HG03135 (cell line): ENCODE measurements around the gene CALM1.

ENCODE experiments used
- ATAC-seq: cut with Tn5 transposase; IDR thresholded peaks from one replicate; pipeline ENCODE4 v1.9.1; 2021; ENCODE audit warnings: mild to moderate bottlenecking, moderate library complexity; ENCODE audit not compliant: unreplicated experiment

Gene CALM1

DNA sequence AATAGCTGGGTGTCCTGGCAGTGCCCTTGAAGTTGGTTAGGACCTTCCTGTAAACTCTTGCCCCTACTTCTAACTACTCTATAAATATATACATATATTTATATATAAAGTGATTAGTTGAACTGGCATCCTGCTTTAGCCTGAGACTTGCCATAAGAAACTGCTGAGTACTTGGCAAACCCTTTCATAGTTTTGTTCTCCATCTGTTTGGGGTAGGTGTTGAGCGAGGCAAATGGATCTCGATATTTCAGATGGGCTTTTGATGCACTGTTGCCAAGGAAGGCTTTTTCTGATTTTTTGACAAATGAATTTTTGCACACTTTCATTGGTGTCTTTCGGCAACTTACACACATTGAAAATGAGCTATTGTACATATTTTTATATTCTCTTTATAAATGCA is 10.4 kb downstream of the CALM1 start:
- no peak for ATAC-seq

- no peak for ATAC-seq
Observed at GRCh38 chr14:90408713-90409112, 11.9 kb downstream of the CALM1 start.

GRCh38 chr14:90409209-90409730 is 12.4 kb downstream of the CALM1 start:
- ATAC-seq, result no peak

GRCh38 chr14:90412058-90412457 is 15.2 kb downstream of the CALM1 start:
- ATAC-seq, result no peak

DNA sequence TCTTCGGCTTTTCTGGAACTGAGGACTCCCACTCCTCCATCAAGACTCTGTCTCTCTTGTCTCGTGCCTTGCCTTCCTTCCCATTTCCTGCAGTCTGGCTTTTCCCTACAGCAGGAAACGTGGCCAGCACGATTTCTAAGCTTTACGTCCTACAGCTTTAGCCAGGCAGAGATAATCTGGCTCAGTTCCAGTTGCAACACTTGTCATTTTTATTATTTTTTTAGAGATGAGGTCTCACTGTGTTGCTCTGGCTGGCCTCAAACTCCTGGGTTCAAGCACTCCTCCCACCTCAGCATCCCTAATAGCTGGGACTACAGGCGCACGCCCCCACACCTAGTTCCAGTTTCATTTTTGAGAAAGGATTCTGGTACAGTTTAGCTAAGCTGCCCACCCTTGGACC is 19.9 kb downstream of the CALM1 start:
- ATAC-seq, result no peak

DNA sequence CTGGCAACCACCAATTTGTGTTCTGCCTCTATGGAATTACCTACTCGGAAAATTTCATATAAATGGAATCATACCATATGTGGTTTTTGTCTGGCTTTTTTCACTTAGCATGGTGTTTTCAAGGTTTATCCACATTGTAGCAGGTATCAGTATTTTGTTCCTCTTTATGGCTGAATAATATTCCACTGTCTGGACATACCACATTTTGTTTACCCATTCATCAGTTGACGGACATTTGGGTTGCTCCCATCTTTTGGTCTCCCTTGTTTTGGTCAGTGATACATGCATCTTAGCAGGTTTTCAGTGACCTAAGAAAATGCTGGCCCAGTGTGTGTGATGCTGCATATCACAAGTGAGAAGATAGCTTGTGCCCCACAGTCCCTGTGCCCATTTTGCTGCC is 21.2 kb downstream of the CALM1 start:
- no peak for ATAC-seq

GRCh38 chr14:90419200-90419599 is 22.4 kb downstream of the CALM1 start:
- ATAC-seq, result no peak

DNA sequence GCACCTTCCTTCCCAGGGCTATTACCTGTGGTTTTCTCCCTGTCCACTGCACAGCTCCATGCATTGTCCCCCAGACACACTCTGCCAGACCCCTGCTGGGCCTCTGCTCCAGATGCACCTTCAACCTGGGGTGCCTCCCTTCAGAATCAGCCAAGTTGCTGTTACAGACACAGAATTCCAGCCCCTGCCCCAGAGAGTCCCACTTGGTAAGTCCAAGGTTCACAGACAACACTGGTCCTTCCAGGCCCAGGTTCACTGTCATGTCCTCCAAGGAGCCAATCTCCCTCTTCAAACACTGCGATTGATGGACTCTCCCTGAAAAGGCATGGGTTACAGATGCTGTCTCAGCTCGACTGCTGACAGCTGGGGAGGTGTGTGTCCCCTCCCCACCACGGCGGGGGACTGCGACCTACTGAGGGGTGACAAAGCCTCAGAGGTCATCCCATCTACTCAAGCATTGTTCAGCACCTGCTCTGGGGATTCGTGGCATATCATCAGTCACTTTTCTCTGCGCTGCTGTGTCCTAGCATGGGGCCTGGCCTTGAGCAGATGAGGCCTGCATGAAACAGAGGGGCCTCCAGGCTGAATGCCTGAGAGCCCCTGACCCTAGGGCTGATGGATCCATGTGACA is 24.3 kb downstream of the CALM1 start:
- no peak for ATAC-seq

GRCh38 chr14:90421632-90422020 is 24.8 kb downstream of the CALM1 start:
- no peak for ATAC-seq

DNA sequence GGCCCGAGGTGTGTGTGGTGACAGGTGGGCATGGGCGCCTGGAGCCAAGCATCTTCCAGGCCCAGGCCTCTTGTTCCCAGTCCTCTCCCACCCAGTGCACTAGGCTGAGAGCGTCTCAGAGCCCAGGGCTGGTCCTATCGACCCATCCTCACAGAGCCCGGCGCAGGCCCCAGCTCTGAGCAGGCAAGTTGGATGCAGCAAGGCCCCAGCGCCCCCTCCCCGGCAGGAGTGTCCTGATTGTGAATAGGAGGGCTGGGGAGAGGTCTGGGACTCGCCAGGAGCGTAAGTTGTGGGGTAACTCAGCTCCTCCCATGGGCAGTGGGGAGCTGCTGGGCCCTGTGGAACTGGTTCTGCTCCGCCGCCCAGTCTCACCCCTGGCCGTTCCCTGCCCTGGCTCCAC is 26.3 kb downstream of the CALM1 start:
- ATAC-seq, result no peak

GRCh38 chr14:90424075-90424474 is 27.2 kb downstream of the CALM1 start:
- ATAC-seq, result no peak

DNA sequence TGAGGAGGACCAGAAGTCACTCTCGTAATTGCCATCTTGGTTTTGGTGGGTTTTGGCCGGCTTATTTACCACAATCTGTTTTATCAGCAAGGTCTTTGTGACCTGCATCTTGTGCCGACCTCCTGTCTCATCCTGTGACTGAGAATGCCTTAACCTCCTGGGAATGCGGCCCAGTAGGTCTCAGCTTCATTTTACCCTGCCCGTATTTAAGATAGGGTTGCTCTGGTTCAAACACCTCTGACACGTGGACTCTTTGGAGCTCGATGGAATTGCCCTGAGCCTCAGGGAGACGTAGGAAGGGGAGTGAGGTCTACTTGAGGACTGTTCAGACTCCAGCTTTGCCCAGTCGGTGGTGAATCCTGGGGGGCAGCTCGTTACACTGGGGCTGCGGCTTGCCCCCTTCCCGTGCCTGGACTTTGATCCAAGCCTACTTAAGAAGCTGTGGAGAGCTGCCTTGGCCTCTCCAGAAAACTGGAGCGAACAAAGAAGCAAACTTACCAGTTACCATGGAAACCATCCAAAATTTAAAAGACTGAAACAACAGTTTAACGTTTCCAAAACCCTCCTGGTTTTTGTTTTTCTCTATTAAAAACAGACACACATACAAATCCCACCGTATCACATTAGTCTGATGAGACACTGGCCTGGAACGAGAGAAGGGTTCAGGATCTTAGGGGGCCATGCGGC is 28.0 kb downstream of the CALM1 start:
- no peak for ATAC-seq

DNA sequence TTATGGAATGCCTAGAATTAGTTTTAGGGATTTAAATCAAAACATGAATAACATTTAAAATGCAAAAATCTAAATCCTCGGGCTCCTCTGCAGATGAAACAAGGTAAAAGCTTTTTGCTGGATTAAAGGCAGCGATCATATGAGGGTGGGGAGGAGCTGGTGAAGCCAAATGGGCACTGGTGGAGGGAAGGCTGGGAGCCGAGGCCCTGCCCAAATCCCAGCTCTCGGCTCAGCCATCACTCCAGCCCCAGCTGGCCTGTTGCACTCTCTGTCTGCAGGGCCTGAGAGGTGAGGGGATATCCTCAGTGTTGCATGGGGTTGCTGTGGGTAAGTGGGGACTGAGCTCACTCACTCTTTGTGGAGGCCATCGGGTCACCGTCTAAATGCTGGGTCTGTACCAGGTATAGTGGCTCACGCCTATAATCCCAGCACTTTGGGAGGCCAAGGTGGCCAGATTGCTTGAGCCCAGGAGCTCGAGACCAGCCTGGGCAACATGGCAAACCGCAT is 28.6 kb downstream of the CALM1 start:
- no peak for ATAC-seq

- no peak for ATAC-seq
Observed at GRCh38 chr14:90426031-90426540, 29.3 kb downstream of the CALM1 start.

GRCh38 chr14:90426663-90427062 is 29.8 kb downstream of the CALM1 start:
- ATAC-seq, result no peak

GRCh38 chr14:90427848-90428426 is 31.1 kb downstream of the CALM1 start:
- no peak for ATAC-seq

DNA sequence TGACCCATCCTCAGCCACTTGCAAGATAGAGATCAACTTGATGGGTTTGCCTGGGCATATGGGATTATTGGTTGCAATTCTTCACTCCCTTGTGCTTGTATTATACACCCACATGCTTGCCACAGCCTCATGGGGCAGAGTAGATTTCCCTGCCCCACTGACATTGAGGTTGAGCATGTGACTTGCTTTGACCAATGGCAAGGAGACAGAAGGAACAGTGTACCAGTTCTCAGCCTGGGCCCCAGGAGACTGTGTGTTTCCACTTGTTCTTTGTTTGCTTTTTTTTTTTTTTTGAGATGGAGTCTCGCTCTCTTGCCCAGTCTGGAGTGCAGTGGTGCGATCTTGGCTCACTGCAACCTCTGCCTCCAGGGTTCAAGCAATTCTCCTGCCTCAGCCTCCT is 31.8 kb downstream of the CALM1 start:
- ATAC-seq, result no peak

- no peak for ATAC-seq
Observed at GRCh38 chr14:90429236-90429635, 32.4 kb downstream of the CALM1 start.

- ATAC-seq, result no peak
Observed at GRCh38 chr14:90429754-90430153, 32.9 kb downstream of the CALM1 start.

- no peak for ATAC-seq
Observed at GRCh38 chr14:90434370-90435020, 37.7 kb downstream of the CALM1 start.

- no peak for ATAC-seq
Observed at GRCh38 chr14:90438841-90439240, 42.0 kb downstream of the CALM1 start.
